GM23248 (cell line): ENCODE measurements around the gene ADPRHL1.

Source experiments
- EZH2 ChIP-seq: fragments of 200-600 bp; sonication (generic); IDR thresholded peaks from 2 replicates; pipeline ENCODE4 v1.6.1; 2018; ENCODE audit warnings: antibody characterized with exemption, mild to moderate bottlenecking; ENCODE audit not compliant: insufficient read depth, poor library complexity, severe bottlenecking
- EZH2phosphoT487 ChIP-seq: fragments of 200-600 bp; sonication (generic); IDR thresholded peaks from 2 replicates; pipeline ENCODE4 v1.6.1; 2018; ENCODE audit warnings: antibody characterized with exemption, moderate library complexity, mild to moderate bottlenecking, low read depth; ENCODE audit not compliant: insufficient read depth

- TF ChIP-seq EZH2phosphoT487 = no peak
- no peak for TF ChIP-seq EZH2
Observed at GRCh38 chr13:113470073-113470472, 16.8 kb upstream of the ADPRHL1 start.
